Body of pancreas (tissue), 4 donors: Measurements from ENCODE around the gene BAZ2A. TPM values are rescaled to one million over a fixed set of nuclear protein-coding genes. Genes with fewer than 3 reads are reported as not detected.

Source experiments
- ATAC-seq: fragments of 150-250 bp; one replicate; pipeline ENCODE4 v1.9.1; 2016
- DNase-seq, 4 donors: peaks; one replicate each; pipeline ENCODE4 v3.0.0-alpha.2; 2019
- H3K27ac ChIP-seq, 4 donors: fragments of 200-600 bp; sonication (generic); 1 replicate in 3 of 4; 2 replicates in 1 of 4; pipeline versions ENCODE4 v1.5.1 to v1.6.1; 2016 to 2019; ENCODE audit warnings: mild to moderate bottlenecking in 1 of 4, mixed read lengths in 1 of 4, moderate library complexity in 1 of 4
- H3K27me3 ChIP-seq, 2 donors: fragments of 200-600 bp; sonication (generic); one replicate each; pipeline ENCODE4 v1.6.0; 2016; ENCODE audit warnings: mild to moderate bottlenecking in 1 of 2
- H3K36me3 ChIP-seq, 2 donors: fragments of 200-600 bp; sonication (generic); replicated peaks in 1 of 2; 2 replicates each; pipeline ENCODE4 v1.5.1; 2016; ENCODE audit warnings: low read depth in 2 of 2; ENCODE audit not compliant: insufficient read depth in 1 of 2
- H3K4me1 ChIP-seq: fragments of 200-600 bp; sonication (generic); one replicate; pipeline ENCODE4 v1.6.0; 2016
- H3K4me3 ChIP-seq, 2 donors: fragments of 200-600 bp; sonication (generic); 1 replicate in 1 of 2; 2 replicates in 1 of 2; pipeline ENCODE4 v1.5.1; 2016 to 2019
- H3K9me3 ChIP-seq, 3 donors: fragments of 200-600 bp; sonication (generic); 1 replicate in 2 of 3; 2 replicates in 1 of 3; pipeline ENCODE4 v1.5.1; 2016
- CTCF ChIP-seq, 7 experiments: fragments of 450-650 bp in 4 of 7; fragments of 200-600 bp in 3 of 7; sonication (generic) in 3 of 7; IDR thresholded peaks; one replicate each; pipeline ENCODE4 v1.5.1; 2016 to 2019; ENCODE audit warnings: antibody characterized with exemption in 7 of 7
- POLR2A ChIP-seq, 3 donors: fragments of 450-650 bp; IDR thresholded peaks; one replicate each; pipeline ENCODE4 v1.6.1; 2016; ENCODE audit warnings: antibody characterized with exemption in 3 of 3, mild to moderate bottlenecking in 2 of 3
- WGBS, 2 donors: methylation state at CpG; one replicate each; pipeline ENCODE4 v1.1.5; 2017; 5-methylcytosine and 5-hydroxymethylcytosine counted together
- intact Hi-C: fragments of 100-400 bp; cut with DNase I; formaldehyde crosslinking; loops from one replicate; pipeline ENCODE4 v1.15.1; 2023
- small RNA-seq: library from RNA; depleted of rRNA; stranded (forward); fragments of <200 nt; gene quantifications from one replicate; pipeline ENCODE3, GENCODE V24; 2016
- total RNA-seq, 2 donors: library from RNA; depleted of rRNA; stranded (reverse); fragments of >200 nt; gene quantifications; one replicate each; pipeline ENCODE4 v1.1.0, GENCODE V29; 2016

Gene BAZ2A
- total RNA-seq, 2 donors from 2014 or later = 52.7 to 56.8 TPM

- intact Hi-C loops = no loop called here
- TF ChIP-seq CTCF (IDR thresholded peaks at IDR 0.05) (no peak), POLR2A (IDR thresholded peaks at IDR 0.05) (no peak)
- Histone ChIP-seq H3K27ac (peak overlapping the region in 2 of 4 donors; percentile 2 to 46), H3K4me3 (no peak overlapping the region), H3K36me3 (peaks cover 0 to 2% of the 10 kb centered on the region in 2 donors), H3K27me3 (no peaks in the 10 kb centered on the region), H3K4me1 (no peaks in the 10 kb centered on the region), H3K9me3 (no peaks in the 10 kb centered on the region)
- DNase-seq (peak in 3 of 4 donors; percentile 25 to 57 (median 37)), ATAC-seq (peak; percentile 55)
- WGBS, 2 donors = 61 to 76% methylated on average over 6 of the region's 6 CpGs
These were observed 64.5 kb downstream of the BAZ2A start for GRCh38 chr12:56565510-56566101.

- no peak overlapping the region for H3K4me3 ChIP-seq
- H3K27ac ChIP-seq = no peak overlapping the region
- H3K36me3 ChIP-seq = no peaks in the 10 kb centered on the region
- ATAC-seq (no peak), DNase-seq (no peak)
- 88 to 92% methylated on average over 5 of the region's 5 CpGs for WGBS, 2 donors
- no peaks in the 10 kb centered on the region for H3K9me3 ChIP-seq
- intact Hi-C loops = no loop called here
- H3K4me1 ChIP-seq = no peaks in the 10 kb centered on the region
- H3K27me3 ChIP-seq = no peaks in the 10 kb centered on the region
- TF ChIP-seq POLR2A (IDR thresholded peaks at IDR 0.05) = no peak
- TF ChIP-seq CTCF (IDR thresholded peaks at IDR 0.05) = no peak
These were observed 79.1 kb downstream of the BAZ2A start for GRCh38 chr12:56551070-56551469.

GRCh38 chr12:56546680-56547079 lies 83.4 kb downstream of the BAZ2A start:
- intact Hi-C loops = no loop called here
- H3K9me3 ChIP-seq = no peaks in the 10 kb centered on the region

More at GRCh38 chr12:56546680-56547079, 83.4 kb downstream of the BAZ2A start:
- Histone ChIP-seq H3K36me3 (no peaks in the 10 kb centered on the region), H3K27ac (no peak overlapping the region), H3K4me1 (no peaks in the 10 kb centered on the region), H3K27me3 (no peaks in the 10 kb centered on the region), H3K4me3 (no peak overlapping the region)
- TF ChIP-seq POLR2A (IDR thresholded peaks at IDR 0.05) = no peak
- no peak for TF ChIP-seq CTCF (IDR thresholded peaks at IDR 0.05)
- no peak for DNase-seq
- ATAC-seq = no peak
- WGBS, 2 donors = 79 to 96% methylated on average over 5 of the region's 5 CpGs

Small RNAs within 50 kb of the gene (small RNA-seq; reads per million reads assigned to genes)
- gene RN7SL809P = not detected
- not detected for gene RNU6-343P
- 15,062 reads per million, percentile 100 among the genes with 10 or more reads in this experiment for gene SNORD59A

Other genes with a start within 250 kb of the BAZ2A start
- gene TIMELESS, start 180.9 kb downstream of the BAZ2A start, total RNA-seq = 1 to 10 TPM; 4.7 to 6.9 TPM
- gene MIP, start 175.7 kb downstream of the BAZ2A start, total RNA-seq = not detected
- 1 to 10 TPM; 1.6 to 2.1 TPM for gene SPRYD4, start 161.7 kb downstream of the BAZ2A start, total RNA-seq
- gene GLS2, start 142.2 kb downstream of the BAZ2A start, total RNA-seq = 10 to 100 TPM; 44.4 to 45.5 TPM
- 10 to 100 TPM in 1 of 2 donors, 1 to 10 TPM in 1; 9.6 to 18.9 TPM for gene RBMS2, start 108.5 kb downstream of the BAZ2A start, total RNA-seq
- 100 to 1,000 TPM; 155 to 179 TPM for gene ATP5F1B, start 15.7 kb upstream of the BAZ2A start, total RNA-seq
- 10 to 100 TPM; 27.4 to 56.0 TPM for gene PTGES3, start 58.0 kb upstream of the BAZ2A start, total RNA-seq
- 100 to 1,000 TPM; 465 to 734 TPM for gene NACA, start 95.0 kb upstream of the BAZ2A start, total RNA-seq
- 10 to 100 TPM in 1 of 2 donors, 1 to 10 TPM in 1; 4.4 to 28.0 TPM for gene PRIM1, start 122.0 kb upstream of the BAZ2A start, total RNA-seq
- 10 to 100 TPM in 1 of 2 donors, not detected in 1; 10.5 TPM for gene HSD17B6, start 133.0 kb upstream of the BAZ2A start, total RNA-seq